Keratinocyte (primary cell): Measurements from ENCODE around the gene LRRC37B. TPM values are rescaled to one million over a fixed set of nuclear protein-coding genes. Genes with fewer than 3 reads are reported as not detected.
"Not testable (repeated sequence)": the region's sequence is repeated elsewhere in the genome, so short reads cannot be mapped to it uniquely, and the experiment has no call there.

Experiments
- DNase-seq: peaks from one replicate; pipeline ENCODE4 v3.0.0-alpha.2; 2011; ENCODE audit warnings: low read depth, missing footprints, low spot score
- FAIRE-seq: peaks from 2 replicates; lab custom pipeline; 2011; peaks lifted over from hg19 to GRCh38; lab: Jason Lieb, UNC
- H2AFZ ChIP-seq: 2 replicates; pipeline ENCODE4 v1.6.0; 2012; ENCODE audit warnings: low read length, control low read depth, inconsistent platforms; ENCODE audit not compliant: control insufficient read depth
- H3K27ac ChIP-seq: 2 replicates; pipeline ENCODE4 v1.5.1; 2011; ENCODE audit warnings: low read length; ENCODE audit not compliant: control insufficient read depth, insufficient read depth
- H3K27me3 ChIP-seq: 3 replicates; pipeline ENCODE4 v1.6.0; 2011; ENCODE audit warnings: low read length; ENCODE audit not compliant: control insufficient read depth, insufficient read depth; ENCODE audit errors: extremely low read depth
- H3K36me3 ChIP-seq, 2 experiments: 2 replicates in 1 of 2; 3 replicates in 1 of 2; pipeline ENCODE4 v1.5.1; 2011; ENCODE audit warnings: low read length in 2 of 2, mild to moderate bottlenecking in 1 of 2; ENCODE audit not compliant: control insufficient read depth in 2 of 2, insufficient read depth in 2 of 2; ENCODE audit errors: extremely low read depth in 1 of 2
- H3K4me1 ChIP-seq: 3 replicates; pipeline ENCODE4 v1.5.1; 2011; ENCODE audit warnings: low read length; ENCODE audit not compliant: control insufficient read depth, insufficient read depth; ENCODE audit errors: extremely low read depth
- H3K4me2 ChIP-seq: 3 replicates; pipeline ENCODE4 v1.6.0; 2011; ENCODE audit warnings: low read depth, low read length; ENCODE audit not compliant: control insufficient read depth, insufficient read depth; ENCODE audit errors: extremely low read depth
- H3K4me3 ChIP-seq, 3 experiments: fragments of 200-600 bp in 1 of 3; sonication (generic) in 1 of 3; 2 replicates in 2 of 3; 3 replicates in 1 of 3; pipeline ENCODE4 v1.5.1; 2011 to 2016; ENCODE audit warnings: low read length in 3 of 3, mild to moderate bottlenecking in 3 of 3, control low read depth in 2 of 3, inconsistent platforms in 1 of 3, low read depth in 1 of 3, mixed read lengths in 1 of 3, mixed run types in 1 of 3, moderate library complexity in 1 of 3; ENCODE audit not compliant: control insufficient read depth in 2 of 3, insufficient read depth in 2 of 3; ENCODE audit errors: extremely low read depth in 1 of 3
- H3K79me2 ChIP-seq: 2 replicates; pipeline ENCODE4 v1.6.0; 2012; ENCODE audit warnings: low read length; ENCODE audit not compliant: control insufficient read depth, insufficient read depth
- H3K9ac ChIP-seq: 3 replicates; pipeline ENCODE4 v1.6.0; 2011; ENCODE audit warnings: low read length; ENCODE audit not compliant: control insufficient read depth, insufficient read depth; ENCODE audit errors: extremely low read depth
- H3K9me1 ChIP-seq: 3 replicates; pipeline ENCODE4 v1.6.0; 2011; ENCODE audit warnings: low read length; ENCODE audit not compliant: control insufficient read depth, insufficient read depth; ENCODE audit errors: extremely low read depth
- H3K9me3 ChIP-seq: 2 replicates; pipeline ENCODE4 v1.5.1; 2012; ENCODE audit warnings: low read depth, low read length; ENCODE audit not compliant: control insufficient read depth
- H4K20me1 ChIP-seq: 3 replicates; pipeline ENCODE4 v1.6.0; 2011; ENCODE audit warnings: low read length; ENCODE audit not compliant: control insufficient read depth, insufficient read depth; ENCODE audit errors: extremely low read depth
- CTCF ChIP-seq, 3 experiments: IDR thresholded peaks in 1 of 3; conservative IDR thresholded peaks in 1 of 3; optimal IDR thresholded peaks in 1 of 3; 2 replicates in 2 of 3; 3 replicates in 1 of 3; pipeline versions ENCODE3 to v1.5.1; 2011; ENCODE audit warnings: low read length in 3 of 3, mild to moderate bottlenecking in 3 of 3, moderate library complexity in 2 of 3, control low read depth in 1 of 3, inconsistent platforms in 1 of 3; ENCODE audit not compliant: insufficient read depth in 2 of 3; ENCODE audit errors: extremely low read depth in 1 of 3
- EZH2 ChIP-seq: IDR thresholded peaks from one replicate; pipeline ENCODE4 v1.6.1; 2012; ENCODE audit warnings: inconsistent platforms, mild to moderate bottlenecking, low read length, moderate library complexity
- dilution Hi-C: fragments of 300-500 bp; cut with MboI; formaldehyde crosslinking; loops from one replicate; pipeline ENCODE4 v1.7.0; 2020; ENCODE audit warnings: low sequenced_read_pairs; ENCODE audit not compliant: extremely low pct_ligation_motif_present
- polyA plus RNA-seq, 5 experiments: library from polyadenylated mRNA; depleted of rRNA in 3 of 5; stranded (reverse) in 3 of 5; stranded (forward) in 1 of 5; unstranded in 1 of 5; fragments of >200 nt; gene quantifications; 1 replicate in 1 of 5; 2 replicates in 3 of 5; 3 replicates in 1 of 5; pipeline versions ENCODE4 v1.2.1 to v1.2.3, GENCODE V29; 2011 to 2012; ENCODE audit warnings: missing spikeins in 2 of 5, low read depth in 1 of 5, low replicate concordance in 1 of 5

Gene LRRC37B
- polyA plus RNA-seq, 1 donor (not counting 4 experiments of a cell fraction or from before 2014, with no cell fraction given): 9.9 TPM

GRCh38 chr17:32033223-32033622 lies 26.0 kb downstream of the LRRC37B start:
- Histone ChIP-seq H3K9me3 (no peaks in the 10 kb centered on the region), H3K9ac (no peak overlapping the region), H2AFZ (no peak overlapping the region), H3K4me1 (no peaks in the 10 kb centered on the region), H3K4me2 (no peak overlapping the region), H3K27ac (no peak overlapping the region), H3K27me3 (no peaks in the 10 kb centered on the region), H3K4me3 (no peak overlapping the region), H3K36me3 (peaks cover 0 to 2% of the 10 kb centered on the region in 2 experiments), H3K9me1 (no peaks in the 10 kb centered on the region), H4K20me1 (no peaks in the 10 kb centered on the region), H3K79me2 (no peaks in the 10 kb centered on the region)
- FAIRE-seq: no peak
- dilution Hi-C loops: no loop called here
- DNase-seq: no peak
- TF ChIP-seq CTCF (optimal IDR thresholded peaks at IDR 0.05 in 1 of 3, IDR thresholded peaks at IDR 0.05 in 1 of 3, conservative IDR thresholded peaks at IDR 0.05 in 1 of 3; ENCODE audit: extremely low read depth in 1 of 3, insufficient read depth in 2 of 3, low read length in 3 of 3): no peak
- TF ChIP-seq EZH2: no peak

GRCh38 chr17:32033812-32034211 lies 26.6 kb downstream of the LRRC37B start:
- H3K9me3 ChIP-seq, H2AFZ ChIP-seq, H3K4me2 ChIP-seq, FAIRE-seq, H3K9ac ChIP-seq, H3K79me2 ChIP-seq, H3K9me1 ChIP-seq, DNase-seq, dilution Hi-C loops, H3K27ac ChIP-seq, H3K27me3 ChIP-seq, H3K4me3 ChIP-seq, H4K20me1 ChIP-seq, H3K4me1 ChIP-seq, H3K36me3 ChIP-seq: not testable (repeated sequence)

- H3K9me3 ChIP-seq, H2AFZ ChIP-seq, H3K4me2 ChIP-seq, H3K4me1 ChIP-seq, H3K36me3 ChIP-seq, H3K79me2 ChIP-seq, H3K9ac ChIP-seq, dilution Hi-C loops, H3K27me3 ChIP-seq, H3K27ac ChIP-seq, H3K4me3 ChIP-seq, H3K9me1 ChIP-seq, FAIRE-seq, H4K20me1 ChIP-seq, DNase-seq: not testable (repeated sequence)
Observed at GRCh38 chr17:32040246-32040645, 33.1 kb downstream of the LRRC37B start.

DNA sequence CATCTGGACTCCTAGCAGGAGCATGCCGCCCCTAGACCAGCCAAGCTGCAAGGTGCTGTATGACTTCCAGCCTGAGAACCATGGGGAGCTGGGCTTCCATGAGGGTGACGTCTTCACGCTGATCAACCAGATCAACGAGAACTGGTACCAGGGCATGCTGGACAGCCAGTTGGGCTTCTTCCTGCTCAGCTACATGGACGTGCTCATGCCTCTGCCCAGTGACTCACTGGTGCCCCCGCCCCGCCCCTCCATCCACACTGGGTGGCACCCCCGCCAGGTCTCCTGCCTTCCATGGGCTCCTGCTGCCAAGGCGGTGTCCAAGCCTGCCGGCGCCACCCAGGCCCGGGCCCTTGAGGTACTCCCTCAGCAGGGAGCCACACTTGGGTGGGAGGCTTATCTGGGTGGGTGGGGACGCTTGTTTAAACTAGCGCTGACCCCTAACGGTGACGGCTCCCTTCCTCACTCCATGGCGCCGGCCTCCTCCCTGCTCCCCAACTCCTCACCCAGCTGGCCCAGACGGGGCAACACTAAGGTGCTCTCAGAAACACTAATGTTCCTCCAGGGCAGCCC lies 34.2 kb downstream of the LRRC37B start:
- H3K9me3 ChIP-seq, H3K9ac ChIP-seq, H3K9me1 ChIP-seq, dilution Hi-C loops, H3K4me2 ChIP-seq, H3K4me3 ChIP-seq, DNase-seq, H3K36me3 ChIP-seq, H3K27me3 ChIP-seq, H3K79me2 ChIP-seq, H3K27ac ChIP-seq, H2AFZ ChIP-seq, H4K20me1 ChIP-seq, FAIRE-seq, H3K4me1 ChIP-seq: not testable (repeated sequence)
